K562 (cell line): ENCODE measurements around the gene CCR2. TPM values are rescaled to one million over a fixed set of nuclear protein-coding genes. Genes with fewer than 3 reads are reported as not detected.

ENCODE experiments used
- BHLHE40 ChIP-seq: IDR thresholded peaks from 2 replicates; pipeline ENCODE4 v1.6.1; 2011; ENCODE audit warnings: low read length, improper control_type of control experiment
- MYBL2 ChIP-seq, 2 experiments: fragments of 450-650 bp in 1 of 2; sonication (generic) in 1 of 2; formaldehyde crosslinking in 1 of 2; IDR thresholded peaks; 2 replicates each; pipeline versions ENCODE4 v1.6.1 to v1.8.1; 2017 to 2022; ENCODE audit warnings: borderline replicate concordance in 1 of 2, inconsistent platforms in 1 of 2, low read depth in 1 of 2, mild to moderate bottlenecking in 1 of 2, missing genetic modification reagents in 1 of 2, moderate library complexity in 1 of 2
- ZFP1 ChIP-seq: fragments of 450-650 bp; formaldehyde crosslinking; IDR thresholded peaks from 2 replicates; pipeline ENCODE4 v1.4.0; 2020; ENCODE audit warnings: mild to moderate bottlenecking, mixed read lengths
- ZNF696 ChIP-seq: fragments of 250-450 bp; sonication (Bioruptor Pico); conservative IDR thresholded peaks from 2 replicates; pipeline ENCODE4 v1.4.0; 2020; ENCODE audit warnings: mild to moderate bottlenecking, moderate library complexity
- polyA plus RNA-seq, 8 experiments: library from polyadenylated mRNA; depleted of rRNA in 4 of 8; stranded (reverse) in 5 of 8; unstranded in 3 of 8; fragments of >200 nt; fragmentation: Nextera tagmentation in 2 of 8; fragmentation: Illumina TruSeq in 1 of 8; extraction: Ambion mirVana in 2 of 8; extraction: Trizol in 1 of 8; gene quantifications; 2 replicates each; pipeline versions ENCODE4 v1.2.1 to v1.2.3, GENCODE V29; 2011 to 2014; ENCODE audit warnings: inconsistent platforms in 1 of 8, missing spikeins in 1 of 8
- total RNA-seq, 7 experiments: library from RNA; depleted of rRNA in 6 of 7; stranded (reverse); fragments of >200 nt in 6 of 7; fragmentation: Illumina TruSeq in 2 of 7; extraction: Trizol in 2 of 7; gene quantifications; 2 replicates each; pipeline versions ENCODE4 v1.2.1 to v1.2.3, GENCODE V29; 2011 to 2021; ENCODE audit warnings: low replicate concordance in 1 of 7
- TF ChIP-seq, protein P1 (sequence below), 2 experiments: IDR thresholded peaks in 1 of 2; conservative IDR thresholded peaks in 1 of 2; 2 replicates each; pipeline ENCODE4 v1.6.1; 2016; ENCODE audit warnings: low read depth in 2 of 2, mild to moderate bottlenecking in 1 of 2, missing compliant biosample characterization in 1 of 2, missing genetic modification characterization in 1 of 2, moderate library complexity in 1 of 2
- TF ChIP-seq, protein P2 (sequence below): fragments of 250-450 bp; sonication (Bioruptor Pico); IDR thresholded peaks from 2 replicates; pipeline ENCODE4 v1.9.0; 2021; ENCODE audit warnings: mild to moderate bottlenecking

Gene CCR2
- total and polyA plus RNA-seq, 9 of the 15 experiments (the other 6 are each of a cell fraction or from before 2014, with no cell fraction given), result not detected

GRCh38 chr3:46348823-46349482, 5.0 kb upstream of the CCR2 start (continued):
- TF ChIP-seq, protein P1, sequence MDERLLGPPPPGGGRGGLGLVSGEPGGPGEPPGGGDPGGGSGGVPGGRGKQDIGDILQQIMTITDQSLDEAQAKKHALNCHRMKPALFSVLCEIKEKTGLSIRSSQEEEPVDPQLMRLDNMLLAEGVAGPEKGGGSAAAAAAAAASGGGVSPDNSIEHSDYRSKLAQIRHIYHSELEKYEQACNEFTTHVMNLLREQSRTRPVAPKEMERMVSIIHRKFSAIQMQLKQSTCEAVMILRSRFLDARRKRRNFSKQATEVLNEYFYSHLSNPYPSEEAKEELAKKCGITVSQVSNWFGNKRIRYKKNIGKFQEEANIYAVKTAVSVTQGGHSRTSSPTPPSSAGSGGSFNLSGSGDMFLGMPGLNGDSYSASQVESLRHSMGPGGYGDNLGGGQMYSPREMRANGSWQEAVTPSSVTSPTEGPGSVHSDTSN (CRISPR knock-in tag; IDR thresholded peaks at IDR 0.05; ENCODE audit: low read depth), result no peak
- TF ChIP-seq, protein P1 (tag; conservative IDR thresholded peaks at IDR 0.05; ENCODE audit: low read depth), result no peak
- TF ChIP-seq ZFP1 (CRISPR knock-in tag) (no peak), ZNF696 (CRISPR knock-in tag) (no peak), BHLHE40 (no peak), MYBL2 (IDR thresholded peaks at IDR 0.05; ENCODE audit: low read depth) (no peak), MYBL2 (CRISPR knock-in tag; IDR thresholded peaks at IDR 0.05; ENCODE audit: borderline replicate concordance) (no peak)
- TF ChIP-seq, protein P2, sequence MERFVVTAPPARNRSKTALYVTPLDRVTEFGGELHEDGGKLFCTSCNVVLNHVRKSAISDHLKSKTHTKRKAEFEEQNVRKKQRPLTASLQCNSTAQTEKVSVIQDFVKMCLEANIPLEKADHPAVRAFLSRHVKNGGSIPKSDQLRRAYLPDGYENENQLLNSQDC (CRISPR knock-in tag), result no peak
